MM.1S (cell line): ENCODE data around the gene GYS1.
A peak's percentile ranks its signal among the peaks of the same experiment; 100 is the strongest.

ENCODE experiments used
- DNase-seq: peaks from one replicate; pipeline ENCODE4 v3.0.0-alpha.2; 2015
- H2AFZ ChIP-seq: fragments of 300-600 bp; sonication (generic); 2 replicates; pipeline ENCODE4 v1.6.0; 2016; ENCODE audit warnings: antibody characterized with exemption, low read length
- H3F3A ChIP-seq: fragments of 300-600 bp; sonication (generic); 2 replicates; pipeline ENCODE4 v1.6.1; 2016; ENCODE audit warnings: mild to moderate bottlenecking, antibody characterized with exemption, low read length, moderate library complexity, mixed read lengths; ENCODE audit not compliant: insufficient read depth
- H3K27ac ChIP-seq: fragments of 300-600 bp; sonication (generic); 2 replicates; pipeline ENCODE4 v1.5.1; 2016; ENCODE audit warnings: mild to moderate bottlenecking, low read length
- H3K27me3 ChIP-seq: fragments of 300-600 bp; sonication (generic); replicated peaks from 2 replicates; pipeline ENCODE4 v1.6.0; 2016; ENCODE audit warnings: low read length; ENCODE audit not compliant: insufficient read depth
- H3K36me3 ChIP-seq: fragments of 300-600 bp; sonication (generic); replicated peaks from 2 replicates; pipeline ENCODE4 v1.6.1; 2016; ENCODE audit warnings: mild to moderate bottlenecking, low read length, mixed read lengths; ENCODE audit not compliant: insufficient read depth
- H3K4me1 ChIP-seq: fragments of 300-600 bp; sonication (generic); 2 replicates; pipeline ENCODE4 v1.6.1; 2016; ENCODE audit warnings: low read length, mixed read lengths
- H3K4me2 ChIP-seq: fragments of 300-600 bp; sonication (generic); 2 replicates; pipeline ENCODE4 v1.6.0; 2016; ENCODE audit warnings: low read depth, low read length
- H3K4me3 ChIP-seq: fragments of 300-600 bp; sonication (generic); 2 replicates; pipeline ENCODE4 v1.5.1; 2016; ENCODE audit warnings: low read length, mixed read lengths
- H3K79me2 ChIP-seq: fragments of 300-600 bp; sonication (generic); 2 replicates; pipeline ENCODE4 v1.6.1; 2016; ENCODE audit warnings: mixed run types, low read length, mixed read lengths
- H3K9ac ChIP-seq: fragments of 300-600 bp; sonication (generic); 2 replicates; pipeline ENCODE4 v1.6.1; 2016; ENCODE audit warnings: low read length, mixed read lengths
- H3K9me2 ChIP-seq: fragments of 300-600 bp; sonication (generic); replicated peaks from 2 replicates; pipeline ENCODE4 v1.6.1; 2016; ENCODE audit warnings: mild to moderate bottlenecking, low read length, mixed read lengths; ENCODE audit not compliant: insufficient read depth
- H3K9me3 ChIP-seq: fragments of 300-600 bp; sonication (generic); replicated peaks from 2 replicates; pipeline ENCODE4 v1.6.1; 2016; ENCODE audit warnings: mild to moderate bottlenecking, low read length, mixed read lengths; ENCODE audit not compliant: insufficient read depth
- H4K20me1 ChIP-seq: fragments of 300-600 bp; sonication (generic); 2 replicates; pipeline ENCODE4 v1.6.1; 2016; ENCODE audit warnings: mild to moderate bottlenecking, low read length, moderate library complexity, mixed read lengths; ENCODE audit not compliant: insufficient read depth
- CTCF ChIP-seq: fragments of 300-600 bp; sonication (generic); IDR thresholded peaks from 2 replicates; pipeline ENCODE4 v1.5.1; 2016; ENCODE audit warnings: antibody characterized with exemption, low read length, mixed read lengths
- EZH2 ChIP-seq: fragments of 300-600 bp; sonication (generic); optimal IDR thresholded peaks from 2 replicates; pipeline ENCODE3; 2017; ENCODE audit warnings: low read depth, mild to moderate bottlenecking, antibody characterized with exemption, low read length, mixed read lengths
- EZH2phosphoT487 ChIP-seq: fragments of 300-600 bp; sonication (generic); IDR thresholded peaks from 2 replicates; pipeline ENCODE4 v1.6.1; 2018; ENCODE audit warnings: antibody characterized with exemption, low read length

The GYS1 gene

GRCh38 chr19:48970139-48970766 lies 22.9 kb downstream of the GYS1 start:
- Histone ChIP-seq H3K27me3 (no peaks in the 10 kb centered on the region), H3K9me2 (no peaks in the 10 kb centered on the region), H3K4me1 (peaks cover 20% of the 10 kb centered on the region), H3K79me2 (peaks cover 16% of the 10 kb centered on the region), H3K36me3 (no peaks in the 10 kb centered on the region), H3K27ac (no peak overlapping the region), H3F3A (peaks cover 31% of the 10 kb centered on the region), H3K4me2 (no peak overlapping the region), H3K9ac (no peak overlapping the region), H3K9me3 (no peaks in the 10 kb centered on the region), H3K4me3 (no peak overlapping the region), H2AFZ (no peak overlapping the region), H4K20me1 (no peaks in the 10 kb centered on the region)
- TF ChIP-seq EZH2, result no peak
- TF ChIP-seq CTCF, result no peak
- TF ChIP-seq EZH2phosphoT487, result no peak
- DNase-seq, result no peak

- H3K9me2 ChIP-seq, result no peaks in the 10 kb centered on the region
- peaks cover 19% of the 10 kb centered on the region for H3K79me2 ChIP-seq
- no peaks in the 10 kb centered on the region for H3K27me3 ChIP-seq
- H3K9me3 ChIP-seq, result no peaks in the 10 kb centered on the region
- no peak overlapping the region for H3K27ac ChIP-seq
- no peak overlapping the region for H3K4me3 ChIP-seq
- no peak overlapping the region for H2AFZ ChIP-seq
- peak; percentile 24 for DNase-seq
- H3K36me3 ChIP-seq, result no peaks in the 10 kb centered on the region
- peaks cover 22% of the 10 kb centered on the region for H3K4me1 ChIP-seq
- no peaks in the 10 kb centered on the region for H4K20me1 ChIP-seq
- no peak overlapping the region for H3K9ac ChIP-seq
- peaks cover 35% of the 10 kb centered on the region for H3F3A ChIP-seq
- no peak overlapping the region for H3K4me2 ChIP-seq
- no peak for TF ChIP-seq EZH2phosphoT487
- TF ChIP-seq CTCF, result no peak
- TF ChIP-seq EZH2, result no peak
Measured at GRCh38 chr19:48969276-48970138, 23.6 kb downstream of the GYS1 start.

- H3K9me3 ChIP-seq, result no peaks in the 10 kb centered on the region
- no peak for DNase-seq
- H3K36me3 ChIP-seq, result no peaks in the 10 kb centered on the region
- no peaks in the 10 kb centered on the region for H3K27me3 ChIP-seq
- no peak for TF ChIP-seq CTCF
- TF ChIP-seq EZH2phosphoT487, result no peak
- TF ChIP-seq EZH2, result no peak
- H3K4me3 ChIP-seq, result no peak overlapping the region
- peaks cover 40% of the 10 kb centered on the region for H3F3A ChIP-seq
- H3K4me2 ChIP-seq, result no peak overlapping the region
- no peaks in the 10 kb centered on the region for H3K9me2 ChIP-seq
- H4K20me1 ChIP-seq, result no peaks in the 10 kb centered on the region
- H3K4me1 ChIP-seq, result peaks cover 29% of the 10 kb centered on the region
- no peak overlapping the region for H2AFZ ChIP-seq
- peaks cover 21% of the 10 kb centered on the region for H3K79me2 ChIP-seq
- H3K27ac ChIP-seq, result no peak overlapping the region
- H3K9ac ChIP-seq, result no peak overlapping the region
Measured at GRCh38 chr19:48968813-48969218, 24.3 kb downstream of the GYS1 start.
